HL-60 (cell line): ENCODE results near the gene PAPPA.

Source experiments
- CTCF ChIP-seq: IDR thresholded peaks from one replicate; pipeline ENCODE4 v1.5.1; 2011; ENCODE audit warnings: low read length, control low read depth, inconsistent platforms; ENCODE audit not compliant: insufficient read depth
- GABPA ChIP-seq: IDR thresholded peaks from 2 replicates; pipeline ENCODE4 v1.6.1; 2012; ENCODE audit warnings: low read depth
- POLR2AphosphoS5 ChIP-seq: IDR thresholded peaks from 2 replicates; pipeline ENCODE4 v1.6.1; 2012; ENCODE audit warnings: low read depth
- REST ChIP-seq: IDR thresholded peaks from 2 replicates; pipeline ENCODE4 v1.6.1; 2012; ENCODE audit warnings: low read depth; ENCODE audit not compliant: insufficient replicate concordance
- SPI1 ChIP-seq: IDR thresholded peaks from 2 replicates; pipeline ENCODE4 v1.6.1; 2012; ENCODE audit warnings: low read depth, mild to moderate bottlenecking, borderline replicate concordance

- TF ChIP-seq REST (no peak), CTCF (no peak), POLR2AphosphoS5 (no peak), SPI1 (no peak), GABPA (no peak)
Observed at GRCh38 chr9:116123171-116123570, 30.4 kb upstream of the PAPPA start.
